ENCODE results near the gene FNDC3B. TPM values are rescaled to one million over a fixed set of nuclear protein-coding genes. Genes with fewer than 3 reads are reported as not detected.

FNDC3B gene
- total and polyA plus RNA-seq, 2 donors (not counting 1 experiment from before 2014, with no cell fraction given): 1.2 to 9.2 TPM

DNA sequence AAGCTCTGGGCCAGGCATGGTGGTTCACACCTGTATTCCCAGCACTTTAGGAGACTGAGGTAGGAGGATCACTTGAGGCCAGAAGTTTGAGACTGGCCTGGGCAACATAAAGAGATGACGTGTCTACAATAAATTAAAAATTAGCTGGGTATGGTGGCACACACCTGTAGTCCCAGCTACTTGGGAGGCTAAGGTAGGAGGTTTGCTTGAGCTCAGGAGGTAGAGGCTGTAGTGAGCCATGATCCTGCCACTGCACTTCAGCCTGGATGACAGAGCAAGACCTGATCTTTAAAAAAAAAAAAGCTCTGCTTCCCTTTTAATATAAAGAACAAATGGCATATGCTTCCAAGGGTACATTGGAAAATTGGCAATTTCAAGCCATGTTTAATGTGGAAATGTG, 46.7 kb downstream of the FNDC3B start:
- Histone ChIP-seq H4K20me1 (ENCODE audit: control insufficient read depth, insufficient read depth, low read length, poor library complexity, severe bottlenecking) (no peaks in the 10 kb centered on the region), H2AFZ (ENCODE audit: insufficient read depth, low read depth, low read length, poor library complexity, severe bottlenecking) (no peak overlapping the region), H3K27me3 (replicated peaks in 1 of 4; ENCODE audit: control extremely low read depth in 1 of 4, control insufficient read depth in 3 of 4, insufficient read depth in 4 of 4, low read length in 3 of 4) (peaks cover 0 to 4% (median under 1%) of the 10 kb centered on the region in 4 experiments), H3K4me1 (ENCODE audit: control insufficient read depth in 2 of 2, insufficient read depth in 2 of 2, low read length in 2 of 2) (no peaks in the 10 kb centered on the region), H3K79me2 (ENCODE audit: control insufficient read depth, insufficient read depth, low read length) (no peaks in the 10 kb centered on the region), H3K9ac (ENCODE audit: low read length) (no peak overlapping the region), H3K27ac (ENCODE audit: low read length in 2 of 2) (no peak overlapping the region), H3K4me3 (ENCODE audit: control extremely low read depth in 1 of 5, extremely low read depth in 1 of 5, insufficient read depth in 1 of 5, low read depth in 2 of 5, low read length in 4 of 5) (no peak overlapping the region), H3K9me3 (ENCODE audit: control extremely low read depth in 1 of 3, control insufficient read depth in 2 of 3, insufficient read depth in 1 of 3, low read length in 2 of 3) (no peaks in the 10 kb centered on the region), H3K4me2 (replicated peaks; ENCODE audit: low read depth, low read length, poor library complexity, severe bottlenecking) (no peak overlapping the region), H3K36me3 (replicated peaks in 1 of 2; ENCODE audit: control extremely low read depth in 1 of 2, control insufficient read depth in 1 of 2, extremely low read depth in 1 of 2, insufficient read depth in 2 of 2, low read length in 1 of 2) (no peaks in the 10 kb centered on the region)
- TF ChIP-seq, protein P1, sequence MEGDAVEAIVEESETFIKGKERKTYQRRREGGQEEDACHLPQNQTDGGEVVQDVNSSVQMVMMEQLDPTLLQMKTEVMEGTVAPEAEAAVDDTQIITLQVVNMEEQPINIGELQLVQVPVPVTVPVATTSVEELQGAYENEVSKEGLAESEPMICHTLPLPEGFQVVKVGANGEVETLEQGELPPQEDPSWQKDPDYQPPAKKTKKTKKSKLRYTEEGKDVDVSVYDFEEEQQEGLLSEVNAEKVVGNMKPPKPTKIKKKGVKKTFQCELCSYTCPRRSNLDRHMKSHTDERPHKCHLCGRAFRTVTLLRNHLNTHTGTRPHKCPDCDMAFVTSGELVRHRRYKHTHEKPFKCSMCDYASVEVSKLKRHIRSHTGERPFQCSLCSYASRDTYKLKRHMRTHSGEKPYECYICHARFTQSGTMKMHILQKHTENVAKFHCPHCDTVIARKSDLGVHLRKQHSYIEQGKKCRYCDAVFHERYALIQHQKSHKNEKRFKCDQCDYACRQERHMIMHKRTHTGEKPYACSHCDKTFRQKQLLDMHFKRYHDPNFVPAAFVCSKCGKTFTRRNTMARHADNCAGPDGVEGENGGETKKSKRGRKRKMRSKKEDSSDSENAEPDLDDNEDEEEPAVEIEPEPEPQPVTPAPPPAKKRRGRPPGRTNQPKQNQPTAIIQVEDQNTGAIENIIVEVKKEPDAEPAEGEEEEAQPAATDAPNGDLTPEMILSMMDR (IDR thresholded peaks at IDR 0.05): no peak
- TF ChIP-seq EZH2 (IDR thresholded peaks at IDR 0.05; ENCODE audit: borderline replicate concordance, insufficient read depth, low read depth, low read length, poor library complexity, severe bottlenecking): no peak
- no peak for ATAC-seq (ENCODE audit: low read depth)
- no peaks in the 10 kb centered on the region for H3K9me3 Mint-ChIP-seq (ENCODE audit: insufficient read depth)
- intact Hi-C loops (cut with micrococcal nuclease): no loop called here
- no peak overlapping the region for H3K4me3 Mint-ChIP-seq
- H3K27me3 Mint-ChIP-seq: peaks cover 6% of the 10 kb centered on the region
- ChIA-PET POLR2A (no interaction called here), CTCF (no interaction called here)
- no peak for DNase-seq
- H3K4me1 Mint-ChIP-seq: no peaks in the 10 kb centered on the region
- no peak overlapping the region for H3K27ac Mint-ChIP-seq
- 100% methylated on average over 1 of the region's 1 CpG for WGBS (ENCODE audit: insufficient coverage)

DNA sequence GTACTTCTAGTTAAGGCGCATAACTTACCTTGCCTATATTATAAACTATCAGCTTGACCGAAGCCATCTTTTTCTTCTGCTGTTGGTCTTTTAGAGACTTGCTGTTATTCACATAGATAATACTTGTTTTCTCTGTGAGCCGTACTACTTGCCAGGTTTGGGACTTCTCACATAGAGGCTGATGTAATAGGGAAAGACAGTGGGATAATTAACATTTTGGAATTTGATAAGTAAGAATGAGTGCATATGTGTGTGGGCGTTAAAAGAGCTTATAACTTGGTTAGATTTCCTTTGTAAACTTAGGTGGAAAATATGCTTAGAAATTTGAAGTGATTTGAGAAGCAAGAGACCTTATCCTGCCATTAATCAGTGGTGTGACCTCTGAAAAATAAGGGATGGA, 47.8 kb downstream of the FNDC3B start:
- ChIA-PET POLR2A (no interaction called here), CTCF (interaction anchor here (1.7 kb wide), 1 partner anchor 14 kb away, joined by 5 read pairs; no protein-coding TSS in a partner anchor)
- no peaks in the 10 kb centered on the region for H3K79me2 ChIP-seq (ENCODE audit: control insufficient read depth, insufficient read depth, low read length)

More for the DNA sequence above, 47.8 kb downstream of the FNDC3B start:
- ATAC-seq (ENCODE audit: low read depth) (no peak), DNase-seq (no peak)
- Mint-ChIP-seq H3K4me1 (no peaks in the 10 kb centered on the region), H3K4me3 (no peak overlapping the region), H3K27me3 (peaks cover 6% of the 10 kb centered on the region), H3K9me3 (ENCODE audit: insufficient read depth) (no peaks in the 10 kb centered on the region), H3K27ac (no peak overlapping the region)
- H3K4me3 ChIP-seq (ENCODE audit: control extremely low read depth in 1 of 5, extremely low read depth in 1 of 5, insufficient read depth in 1 of 5, low read depth in 2 of 5, low read length in 4 of 5): no peak overlapping the region
- no peak overlapping the region for H3K9ac ChIP-seq (ENCODE audit: low read length)
- H3K27me3 ChIP-seq (replicated peaks in 1 of 4; ENCODE audit: control extremely low read depth in 1 of 4, control insufficient read depth in 3 of 4, insufficient read depth in 4 of 4, low read length in 3 of 4): peaks cover 0 to 4% (median under 1%) of the 10 kb centered on the region in 4 experiments
- H2AFZ ChIP-seq (ENCODE audit: insufficient read depth, low read depth, low read length, poor library complexity, severe bottlenecking): no peak overlapping the region
- H3K27ac ChIP-seq (ENCODE audit: low read length in 2 of 2): no peak overlapping the region
- no peak for TF ChIP-seq EZH2 (IDR thresholded peaks at IDR 0.05; ENCODE audit: borderline replicate concordance, insufficient read depth, low read depth, low read length, poor library complexity, severe bottlenecking)
- TF ChIP-seq, protein P1 (IDR thresholded peaks at IDR 0.05): no peak
- intact Hi-C loops (cut with micrococcal nuclease): no loop called here
- no peaks in the 10 kb centered on the region for H3K4me1 ChIP-seq (ENCODE audit: control insufficient read depth in 2 of 2, insufficient read depth in 2 of 2, low read length in 2 of 2)
- H3K9me3 ChIP-seq (ENCODE audit: control extremely low read depth in 1 of 3, control insufficient read depth in 2 of 3, insufficient read depth in 1 of 3, low read length in 2 of 3): no peaks in the 10 kb centered on the region
- H3K36me3 ChIP-seq (replicated peaks in 1 of 2; ENCODE audit: control extremely low read depth in 1 of 2, control insufficient read depth in 1 of 2, extremely low read depth in 1 of 2, insufficient read depth in 2 of 2, low read length in 1 of 2): no peaks in the 10 kb centered on the region
- WGBS (ENCODE audit: insufficient coverage): 92% methylated on average over 2 of the region's 4 CpGs
- no peaks in the 10 kb centered on the region for H4K20me1 ChIP-seq (ENCODE audit: control insufficient read depth, insufficient read depth, low read length, poor library complexity, severe bottlenecking)
- no peak overlapping the region for H3K4me2 ChIP-seq (replicated peaks; ENCODE audit: low read depth, low read length, poor library complexity, severe bottlenecking)

Data from B cell (primary cell).